Sciatic nerve (tissue), 2 donors: ENCODE results near the gene FYTTD1. TPM values are rescaled to one million over a fixed set of nuclear protein-coding genes. Genes with fewer than 3 reads are reported as not detected.

ENCODE experiments used
- ATAC-seq: fragments of 200-7000 bp; cut with Tn5 transposase; one replicate; pipeline ENCODE4 v1.9.1; 2020; ENCODE audit warnings: mild to moderate bottlenecking, moderate library complexity
- DNase-seq: peaks from one replicate; pipeline ENCODE4 v3.0.0-alpha.2; 2020; ENCODE audit warnings: low spot score
- intact Hi-C: fragments of 100-400 bp; cut with DNase I; formaldehyde crosslinking; loops from one replicate; pipeline ENCODE4 v1.14.2; 2022
- total RNA-seq: library from RNA; stranded (reverse); fragmentation: NEBNext Ultra II Directional; extraction: Animal tissue kit (Norgen Biotek cat#: 25700); gene quantifications from one replicate; pipeline ENCODE4 v1.2.1, GENCODE V29; 2021
- donor health status: DM: no; HTN: no; CAD: no.
- donor health status: DM: no; HTN: no; CAD: no.

FYTTD1 gene
- total RNA-seq, 1 donor from 2014 or later = 66.8 TPM

DNA sequence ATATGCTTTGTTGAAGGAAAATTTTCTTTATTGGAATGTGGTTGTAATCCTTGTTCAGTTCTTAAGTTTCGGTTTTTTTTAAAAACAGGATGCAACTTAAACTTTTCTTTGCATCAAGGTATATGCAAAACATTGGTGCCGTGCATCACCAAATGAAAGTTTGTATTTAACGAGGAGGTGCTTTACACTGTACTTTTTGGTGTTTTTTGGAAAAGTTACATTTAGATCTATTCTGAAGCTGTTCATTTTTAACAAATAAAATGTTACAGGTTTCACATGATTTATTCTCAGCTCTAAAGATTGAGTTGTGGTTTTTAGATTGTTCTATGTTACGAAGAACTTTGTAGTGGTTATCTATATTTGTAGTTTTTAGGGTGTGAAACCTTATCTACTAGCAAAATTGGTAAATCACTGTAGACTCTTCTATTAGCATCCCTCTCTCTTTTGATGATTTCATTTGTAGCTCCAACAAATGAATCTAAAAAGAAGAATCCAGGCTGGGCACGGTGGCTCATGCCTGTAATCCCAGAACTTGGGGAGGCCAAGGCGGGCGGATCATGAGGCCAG is 34.4 kb downstream of the FYTTD1 start:
- DNase-seq (no peak), ATAC-seq (no peak)
- intact Hi-C loops = no loop called here

DNA sequence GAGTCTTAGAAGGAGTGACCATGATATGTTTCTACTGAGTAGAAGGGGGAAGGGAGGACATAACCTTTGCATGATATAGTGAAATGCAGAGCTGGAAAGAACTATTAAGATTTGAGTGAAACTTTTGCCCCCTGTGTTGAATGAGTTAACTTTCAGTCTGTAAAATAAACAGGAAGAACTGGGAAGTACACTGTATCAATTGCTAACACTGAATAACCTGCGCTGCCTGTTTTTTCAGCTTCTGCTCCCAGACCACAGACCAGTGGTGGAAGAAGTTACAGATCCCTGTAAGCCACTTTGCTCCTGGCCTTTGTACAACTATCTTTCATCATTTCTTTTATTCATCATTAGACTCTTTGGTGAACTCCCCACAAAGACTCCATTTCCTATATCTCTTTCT is 37.7 kb downstream of the FYTTD1 start:
- ATAC-seq = no peak
- no peak for DNase-seq
- intact Hi-C loops = no loop called here

DNA sequence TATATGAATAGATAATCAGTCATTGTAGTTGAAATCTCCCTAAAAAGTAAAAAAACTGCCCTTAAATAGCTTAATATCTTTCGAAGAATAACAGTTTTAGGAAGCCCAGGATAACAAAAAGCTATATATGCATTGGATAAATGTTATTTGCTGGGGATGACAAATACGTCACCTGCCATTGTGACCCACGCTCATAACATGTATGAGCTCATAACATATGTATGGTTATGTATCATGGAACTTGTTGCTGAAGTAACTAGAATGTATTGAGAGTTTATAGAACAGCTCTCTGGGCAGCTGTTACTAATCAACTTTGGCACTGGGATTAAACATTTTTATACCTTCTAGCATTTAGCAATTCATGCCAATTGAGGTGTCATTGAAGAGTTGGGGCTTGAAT is 39.6 kb downstream of the FYTTD1 start:
- intact Hi-C loops = no loop called here
- ATAC-seq (no peak), DNase-seq (no peak)

DNA sequence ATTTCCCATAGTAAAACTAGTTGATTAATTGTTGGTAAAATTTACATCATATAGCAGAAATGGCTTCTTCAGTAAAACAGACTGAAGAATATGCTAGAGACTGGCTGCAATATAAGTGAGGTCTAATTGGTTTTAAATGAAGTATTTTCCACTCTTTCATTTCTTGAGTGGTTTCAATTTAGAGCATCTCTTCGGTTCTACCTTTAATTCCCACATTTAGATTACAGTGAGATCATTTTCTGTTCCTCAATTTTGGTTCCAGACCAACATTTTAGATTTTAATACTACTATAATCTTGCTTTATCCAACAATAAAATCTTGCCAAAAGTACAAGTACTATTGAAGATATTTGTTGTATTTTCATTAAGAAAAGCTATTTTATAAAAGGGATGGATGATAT is 40.4 kb downstream of the FYTTD1 start:
- intact Hi-C loops = no loop called here
- no peak for DNase-seq
- no peak for ATAC-seq

DNA sequence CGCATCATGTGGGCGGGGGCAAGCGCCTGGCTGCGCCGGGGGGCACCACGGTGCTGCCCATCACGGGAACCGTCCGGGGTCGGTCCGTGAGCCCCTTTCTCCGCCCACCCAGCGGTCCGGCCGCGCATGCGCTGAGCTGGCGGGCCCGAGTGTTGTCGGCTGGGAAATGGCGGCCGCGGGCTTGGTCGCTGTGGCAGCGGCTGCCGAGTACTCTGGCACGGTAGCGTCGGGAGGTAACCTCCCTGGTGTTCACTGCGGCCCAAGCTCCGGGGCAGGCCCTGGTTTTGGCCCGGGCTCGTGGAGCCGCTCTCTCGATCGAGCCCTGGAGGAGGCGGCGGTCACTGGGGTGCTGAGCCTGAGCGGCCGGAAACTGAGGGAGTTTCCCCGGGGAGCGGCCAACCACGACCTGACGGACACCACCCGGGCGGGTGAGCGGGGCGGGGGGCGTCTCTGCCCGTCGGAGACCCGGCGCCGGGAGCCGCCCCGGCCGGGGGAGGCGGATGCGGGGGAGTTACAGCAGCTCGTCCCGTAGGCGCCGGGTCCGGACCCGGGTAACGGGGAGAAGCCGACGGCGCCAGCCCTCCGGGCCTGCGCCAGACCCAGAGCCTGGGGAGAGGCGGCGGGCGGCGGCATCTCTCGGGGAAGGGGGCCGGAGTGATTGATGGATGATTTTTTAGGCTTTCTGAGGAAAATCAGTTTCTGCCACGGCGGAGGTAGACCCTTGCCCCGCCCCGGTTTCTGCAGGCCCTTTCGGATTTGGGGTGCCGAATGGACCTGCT is 41.6 kb downstream of the FYTTD1 start, which contains the start of gene LRCH3:
Gene LRCH3 (plus strand): TSS at position 142 of the 779 bp plus-strand sequence. CDS start 25 bp downstream, at position 167.
- intact Hi-C loops = no loop called here
- ATAC-seq (peak; percentile 95), DNase-seq (peak; percentile 88)

DNA sequence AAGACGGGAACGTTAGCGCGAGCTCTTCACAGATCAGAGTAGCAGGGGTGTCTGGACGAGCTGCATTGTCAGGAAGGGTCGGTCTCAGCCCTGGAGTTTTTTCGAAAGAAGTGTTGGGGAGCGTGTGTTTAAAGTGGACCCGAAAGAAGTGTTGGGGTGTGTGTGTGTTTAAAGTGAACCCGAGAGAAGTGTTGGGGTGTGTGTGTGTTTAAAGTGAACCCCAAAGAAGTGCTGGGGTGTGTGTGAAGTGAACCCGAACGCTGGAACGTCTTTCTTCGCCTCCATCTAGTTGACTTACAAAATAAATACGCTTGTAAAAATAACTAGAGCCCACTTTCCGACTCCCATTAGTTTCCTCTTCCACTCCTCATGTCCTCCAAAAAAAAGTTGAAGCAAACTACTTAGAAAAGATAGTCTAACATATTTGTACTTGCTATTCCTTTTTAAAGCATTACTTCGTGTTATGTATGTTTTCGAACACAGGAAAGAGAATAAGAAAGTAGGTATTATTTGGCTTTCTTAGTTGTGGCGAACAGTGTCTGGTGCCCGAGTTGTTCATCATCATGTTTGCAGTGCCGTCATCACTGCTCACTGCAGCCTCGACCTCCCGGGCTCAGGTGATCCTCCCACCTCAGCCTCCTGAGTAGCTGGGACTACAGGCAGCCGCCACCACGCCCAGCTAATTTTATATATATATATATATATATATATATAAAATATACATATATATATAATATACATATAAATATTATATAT is 42.4 kb downstream of the FYTTD1 start:
- DNase-seq (no peak), ATAC-seq (peak; percentile 45)
- intact Hi-C loops = no loop called here

DNA sequence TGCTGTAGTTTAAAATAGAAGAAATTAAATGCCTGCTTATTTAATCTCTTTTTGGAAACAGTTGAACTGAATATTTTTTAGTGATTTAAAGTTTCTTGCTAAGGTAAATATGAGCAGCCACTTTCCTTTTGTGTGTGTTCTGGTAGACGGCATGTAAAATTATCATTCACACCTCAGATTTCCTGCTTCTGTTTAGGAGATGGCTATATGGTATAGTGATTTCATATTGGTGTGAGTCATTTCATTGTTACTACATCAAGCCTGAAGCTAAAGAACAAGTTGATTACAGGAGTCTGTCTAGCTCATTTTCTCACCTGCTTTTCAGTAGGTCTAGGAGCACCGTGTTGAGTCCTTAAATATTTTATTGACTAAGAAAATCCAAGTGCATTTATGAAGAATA is 43.6 kb downstream of the FYTTD1 start:
- DNase-seq (no peak), ATAC-seq (no peak)
- intact Hi-C loops = no loop called here

DNA sequence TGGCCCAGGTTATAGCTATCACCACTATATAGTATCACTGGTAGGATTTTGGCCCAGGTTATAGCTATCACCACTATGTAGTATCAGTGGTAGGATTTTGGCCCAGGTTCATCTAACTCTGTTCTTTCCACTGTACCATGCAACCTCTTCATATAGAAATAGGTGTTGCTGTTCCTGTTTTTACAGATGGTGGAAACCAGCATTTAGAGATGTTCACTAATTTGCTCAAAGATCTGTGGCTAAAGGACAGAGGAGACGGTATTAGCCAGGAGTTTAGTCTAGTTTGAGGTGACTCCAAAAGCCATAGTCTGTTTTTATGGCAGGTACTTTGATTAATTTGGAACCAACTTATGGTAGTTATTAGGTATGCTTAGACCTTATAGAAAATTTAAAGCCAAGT is 44.4 kb downstream of the FYTTD1 start:
- DNase-seq = no peak
- ATAC-seq = no peak
- intact Hi-C loops = no loop called here

DNA sequence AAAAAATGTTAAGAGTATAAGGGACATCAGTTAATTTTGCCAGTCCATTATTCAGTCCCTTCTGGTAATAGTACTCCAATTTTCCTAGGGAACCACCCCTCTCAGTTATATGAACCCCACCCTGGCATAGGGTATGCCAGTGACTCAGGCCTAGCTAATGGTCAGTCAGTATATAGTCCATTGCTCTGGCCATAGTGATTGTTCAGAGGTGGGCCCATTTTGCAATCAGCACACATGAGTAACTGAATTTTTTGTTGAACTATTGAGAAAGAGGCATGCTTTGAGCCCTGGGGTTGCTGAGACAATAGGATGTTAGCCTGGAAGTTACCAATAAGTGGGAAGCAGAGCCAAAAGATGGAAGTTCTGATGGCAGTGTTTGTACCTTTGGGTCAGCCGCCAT is 45.5 kb downstream of the FYTTD1 start:
- intact Hi-C loops = no loop called here
- DNase-seq (no peak), ATAC-seq (no peak)

DNA sequence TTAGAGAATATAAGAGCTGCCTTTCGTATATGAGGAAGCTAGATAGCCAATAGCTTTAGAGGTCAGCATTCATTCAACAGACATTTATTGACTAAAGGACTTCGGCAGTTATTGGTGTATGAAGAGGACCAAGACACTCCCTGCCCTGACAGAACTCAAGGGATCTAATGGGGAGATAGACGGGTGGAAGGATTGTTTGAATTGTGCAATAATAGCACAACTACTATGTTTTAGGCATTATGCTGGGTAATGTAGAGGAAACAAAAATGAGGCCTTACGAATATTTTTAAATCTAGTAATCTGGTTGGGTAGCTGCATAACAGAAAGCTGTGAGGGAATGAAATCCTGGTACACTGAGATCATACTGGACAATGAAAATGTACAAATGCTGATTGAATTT is 46.4 kb downstream of the FYTTD1 start:
- no peak for DNase-seq

DNA sequence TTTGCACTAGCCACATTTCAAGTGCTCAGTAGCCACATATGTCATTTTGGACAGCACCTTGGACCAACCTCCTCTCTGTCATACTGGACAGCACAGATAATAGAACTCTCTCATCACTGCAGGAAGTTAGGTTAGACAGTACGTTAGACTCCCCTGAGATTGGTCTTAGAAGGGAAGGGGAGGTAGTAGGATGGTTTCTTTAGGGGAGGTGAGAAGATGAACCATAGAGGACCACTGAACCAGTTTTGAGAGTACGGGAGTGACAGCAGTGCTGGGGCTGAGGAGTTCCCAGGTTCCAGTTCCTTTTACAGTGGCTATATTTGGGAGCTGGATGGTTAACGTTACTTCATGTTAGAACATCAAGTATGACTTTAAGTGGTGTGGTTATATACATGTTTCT is 49.2 kb downstream of the FYTTD1 start:
- intact Hi-C loops = no loop called here
- ATAC-seq = no peak
- DNase-seq = no peak

More for the DNA sequence above, 46.4 kb downstream of the FYTTD1 start:
- no peak for ATAC-seq
- intact Hi-C loops = no loop called here

DNA sequence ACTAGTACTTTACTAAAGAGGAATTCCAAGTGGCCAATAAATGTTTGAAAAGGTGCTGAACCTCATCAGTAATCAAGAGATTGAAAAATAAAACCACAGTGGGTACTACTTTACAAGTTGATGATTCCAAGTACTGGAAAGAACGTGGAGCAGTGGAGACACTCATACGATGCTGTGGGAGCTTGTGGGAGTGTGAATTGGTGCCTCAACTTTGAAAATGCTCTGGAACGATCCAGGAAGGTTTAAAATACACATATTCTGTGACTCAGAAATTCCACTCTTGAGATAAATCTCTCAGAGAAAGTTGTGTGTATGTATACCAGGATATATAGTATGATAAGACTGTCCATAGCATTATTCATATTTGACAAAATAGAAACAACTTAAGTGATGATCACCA is 50.7 kb downstream of the FYTTD1 start:
- no peak for ATAC-seq
- no peak for DNase-seq
- intact Hi-C loops = no loop called here

DNA sequence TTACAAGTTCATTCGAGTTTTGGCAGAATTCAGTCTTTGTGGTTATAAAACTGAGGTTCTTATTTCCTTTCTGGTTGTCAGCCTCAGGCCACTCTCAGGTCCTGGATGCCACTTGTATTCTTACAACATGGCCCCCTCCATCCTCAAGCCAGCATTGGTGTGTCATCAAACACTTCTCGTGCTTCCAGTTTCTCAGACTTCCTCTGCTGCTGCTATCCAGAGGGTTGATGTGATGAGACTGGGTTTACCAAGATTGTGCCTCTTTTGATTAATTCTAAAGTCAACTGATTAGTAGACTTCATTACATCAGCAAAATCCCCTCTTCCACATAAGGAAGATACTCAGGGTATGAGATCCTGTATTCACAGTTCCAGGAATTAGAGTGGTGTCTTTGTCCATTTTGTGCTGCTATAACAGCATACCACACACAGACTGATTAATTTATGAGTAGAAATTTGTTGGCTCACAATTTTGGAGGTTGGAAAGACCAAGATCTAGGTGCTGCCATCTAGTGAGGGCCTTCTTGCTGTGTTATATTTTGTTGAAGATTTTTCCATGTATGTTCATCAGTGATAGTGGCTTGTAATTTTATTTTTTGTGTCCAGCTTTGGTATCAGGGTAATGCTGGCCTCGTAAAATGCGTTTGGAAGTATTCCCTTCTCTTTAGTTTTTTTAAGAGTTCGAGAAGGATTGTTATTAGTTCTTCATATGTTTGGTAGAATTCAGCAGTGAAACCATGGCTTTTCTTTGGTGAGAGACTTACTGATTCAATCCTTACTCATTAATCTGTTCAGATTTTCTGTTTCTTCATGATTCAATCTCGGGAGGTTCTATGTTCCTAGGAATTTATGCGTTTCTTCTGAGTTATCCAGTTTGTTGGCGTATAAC is 52.5 kb downstream of the FYTTD1 start:
- intact Hi-C loops = no loop called here
- DNase-seq (no peak), ATAC-seq (no peak)

DNA sequence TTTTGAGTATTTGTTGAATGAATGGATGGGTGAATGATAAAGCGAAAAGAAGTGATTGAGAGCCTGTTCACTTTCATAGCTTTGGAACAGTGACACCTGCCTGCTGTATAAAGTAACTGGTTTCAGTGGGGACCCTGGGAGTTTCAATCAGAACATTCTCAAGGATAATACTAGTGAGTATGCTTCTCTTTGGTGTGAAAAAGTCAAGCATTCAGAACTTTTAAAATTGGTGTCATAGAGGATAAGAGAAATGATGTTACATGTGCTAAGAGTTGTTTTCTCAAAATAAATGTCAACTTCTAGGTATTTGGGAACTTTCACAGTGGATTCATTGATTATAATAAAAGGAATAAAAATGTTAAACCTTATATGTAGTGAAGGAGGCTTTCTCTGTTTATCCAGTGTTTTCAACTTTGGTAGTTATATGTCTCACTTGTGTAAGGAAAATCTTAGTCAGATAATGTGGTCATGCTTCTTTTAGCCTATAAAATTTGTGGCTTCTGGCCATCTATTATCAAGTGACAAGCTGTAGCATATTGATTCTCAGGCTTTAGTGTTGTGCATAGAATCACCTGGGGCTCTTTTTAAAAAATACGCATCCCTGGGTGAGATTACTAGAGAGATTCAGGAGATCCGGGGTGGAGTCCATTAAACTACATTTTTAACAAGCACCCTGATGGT is 53.2 kb downstream of the FYTTD1 start:
- intact Hi-C loops = no loop called here
- ATAC-seq = no peak

DNA sequence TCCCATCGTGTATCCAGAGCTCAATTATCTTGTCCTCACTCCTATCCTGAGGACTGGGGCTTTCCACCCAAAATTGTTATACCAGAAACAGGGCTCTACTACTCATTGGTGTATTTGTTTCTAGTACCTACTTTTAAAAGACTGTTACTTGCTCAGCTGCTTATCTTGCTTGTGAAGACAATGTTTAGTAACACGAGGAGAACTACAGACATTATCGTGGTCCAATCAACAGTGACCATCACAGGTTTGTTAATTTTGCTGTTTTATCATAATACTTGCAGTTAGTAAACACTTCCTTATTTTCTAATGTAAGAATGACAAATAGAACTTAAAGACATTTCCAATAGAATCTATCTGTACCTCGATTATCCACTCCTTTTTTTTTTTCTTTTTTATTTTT is 54.8 kb downstream of the FYTTD1 start:
- intact Hi-C loops = no loop called here
- ATAC-seq (no peak), DNase-seq (no peak)

More for the DNA sequence above, 53.2 kb downstream of the FYTTD1 start:
- DNase-seq = no peak

DNA sequence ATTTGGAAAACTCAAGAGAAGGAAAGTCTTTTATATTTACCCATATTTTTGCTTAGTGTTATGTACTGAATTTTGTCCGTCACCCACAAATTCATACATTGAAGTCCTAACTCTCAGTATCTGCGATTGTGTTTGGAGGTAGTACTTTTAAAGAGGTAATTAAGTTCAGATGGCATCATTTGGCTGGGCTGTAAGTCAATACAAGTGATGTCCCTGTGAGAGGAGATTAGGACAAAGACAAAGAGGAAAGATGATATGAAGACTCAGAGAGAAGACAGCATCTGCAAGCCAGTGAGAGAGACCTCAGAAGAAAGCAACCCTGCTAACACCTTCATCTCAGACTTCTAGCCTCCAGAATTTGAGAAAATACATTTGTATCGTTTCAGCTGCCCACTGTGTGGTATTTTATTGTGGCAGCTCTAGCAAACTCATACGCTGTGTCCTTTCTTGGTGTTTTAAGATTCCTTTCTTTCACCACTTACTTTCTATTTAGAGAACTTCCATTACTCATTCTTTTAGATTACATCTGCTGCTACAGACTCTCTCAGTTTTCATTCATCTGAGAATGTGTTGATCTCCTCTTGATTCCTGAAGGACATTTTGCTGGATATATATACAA is 58.4 kb downstream of the FYTTD1 start:
- ATAC-seq (no peak), DNase-seq (no peak)

DNA sequence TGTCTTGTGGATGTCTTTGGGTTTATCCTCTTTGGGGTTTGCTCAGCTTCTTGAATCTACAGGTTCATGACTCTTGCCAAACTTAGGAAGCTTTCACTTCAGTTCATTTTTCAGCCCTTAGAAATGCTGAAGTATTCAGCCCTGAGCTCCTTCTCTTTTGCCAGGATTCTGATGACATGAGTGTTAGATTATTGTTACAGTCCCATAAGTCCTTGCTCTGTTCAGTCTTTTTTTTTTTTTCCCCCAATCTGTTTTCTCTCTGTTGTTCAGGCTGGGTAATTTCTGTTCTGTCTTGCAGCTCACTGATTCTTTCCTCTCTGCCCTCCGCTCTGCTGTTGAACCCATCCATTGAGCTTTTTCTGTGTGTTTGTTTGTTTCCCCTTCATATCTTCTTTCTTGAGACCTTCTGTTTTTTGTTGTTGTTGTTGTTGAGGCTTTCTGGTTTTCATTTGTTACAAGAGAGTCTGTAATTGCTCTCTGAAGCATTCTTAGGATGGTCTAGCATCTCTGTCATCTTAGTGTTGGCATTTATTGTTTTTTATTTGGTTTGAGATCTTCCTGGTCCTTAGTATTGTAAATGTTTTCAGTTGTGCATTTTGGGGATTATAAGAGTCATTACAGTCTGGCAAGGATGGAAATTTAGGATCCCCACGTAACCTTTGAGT is 59.8 kb downstream of the FYTTD1 start:
- intact Hi-C loops = no loop called here
- ATAC-seq (peak; percentile 69), DNase-seq (no peak)

More for the DNA sequence above, 58.4 kb downstream of the FYTTD1 start:
- intact Hi-C loops = no loop called here

DNA sequence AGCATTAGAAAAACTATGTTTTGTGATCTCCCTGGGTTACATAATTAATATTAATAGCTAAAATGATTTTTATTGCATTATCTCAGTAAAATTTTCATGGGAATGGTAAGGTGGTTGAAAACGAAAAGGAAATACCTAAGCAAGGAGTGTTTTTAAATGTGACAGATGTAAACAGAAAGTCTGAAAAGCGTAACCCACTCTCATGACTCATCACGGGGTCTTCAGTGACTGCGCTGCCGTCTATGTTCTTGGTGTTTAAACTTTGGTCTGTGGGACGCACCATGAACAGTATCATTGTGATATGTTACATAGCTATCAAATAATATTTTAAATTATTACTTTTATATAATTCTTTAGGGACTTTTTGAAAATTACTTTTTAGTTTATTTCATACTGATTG is 61.2 kb downstream of the FYTTD1 start:
- intact Hi-C loops = no loop called here
- DNase-seq (no peak), ATAC-seq (no peak)
